HL-60 (cell line): ENCODE data around the gene PIP5K1B.

ENCODE experiments used
- DNase-seq, 2 experiments: peaks; one replicate each; pipeline ENCODE4 v3.0.0-alpha.2; 2010 to 2020; ENCODE audit warnings: low read depth in 1 of 2, low spot score in 1 of 2
- H3K27ac ChIP-seq: fragments of 250-450 bp; sonication (Bioruptor Pico); replicated peaks from 2 replicates; pipeline ENCODE4 v1.5.1; 2020; ENCODE audit warnings: mild to moderate bottlenecking, moderate library complexity
- H3K27me3 ChIP-seq: fragments of 250-450 bp; sonication (Bioruptor Pico); 2 replicates; pipeline ENCODE4 v1.5.1; 2021; ENCODE audit warnings: mild to moderate bottlenecking, moderate library complexity; ENCODE audit not compliant: insufficient read depth, poor library complexity, severe bottlenecking
- H3K4me3 ChIP-seq: replicated peaks from 2 replicates; pipeline ENCODE4 v1.5.1; 2011; ENCODE audit warnings: mild to moderate bottlenecking, control low read depth, low read length; ENCODE audit not compliant: insufficient read depth
- CTCF ChIP-seq: IDR thresholded peaks from one replicate; pipeline ENCODE4 v1.5.1; 2011; ENCODE audit warnings: low read length, control low read depth, inconsistent platforms; ENCODE audit not compliant: insufficient read depth
- GABPA ChIP-seq: IDR thresholded peaks from 2 replicates; pipeline ENCODE4 v1.6.1; 2012; ENCODE audit warnings: low read depth
- POLR2AphosphoS5 ChIP-seq: IDR thresholded peaks from 2 replicates; pipeline ENCODE4 v1.6.1; 2012; ENCODE audit warnings: low read depth
- REST ChIP-seq: IDR thresholded peaks from 2 replicates; pipeline ENCODE4 v1.6.1; 2012; ENCODE audit warnings: low read depth; ENCODE audit not compliant: insufficient replicate concordance
- SPI1 ChIP-seq: IDR thresholded peaks from 2 replicates; pipeline ENCODE4 v1.6.1; 2012; ENCODE audit warnings: low read depth, mild to moderate bottlenecking, borderline replicate concordance

The PIP5K1B gene

GRCh38 chr9:68870086-68870485 is 165.0 kb downstream of the PIP5K1B start:
- Histone ChIP-seq H3K27me3 (no peaks in the 10 kb centered on the region), H3K27ac (no peak overlapping the region), H3K4me3 (no peak overlapping the region)
- DNase-seq: no peak
- TF ChIP-seq GABPA (no peak), REST (no peak), CTCF (no peak), SPI1 (no peak), POLR2AphosphoS5 (no peak)

DNA sequence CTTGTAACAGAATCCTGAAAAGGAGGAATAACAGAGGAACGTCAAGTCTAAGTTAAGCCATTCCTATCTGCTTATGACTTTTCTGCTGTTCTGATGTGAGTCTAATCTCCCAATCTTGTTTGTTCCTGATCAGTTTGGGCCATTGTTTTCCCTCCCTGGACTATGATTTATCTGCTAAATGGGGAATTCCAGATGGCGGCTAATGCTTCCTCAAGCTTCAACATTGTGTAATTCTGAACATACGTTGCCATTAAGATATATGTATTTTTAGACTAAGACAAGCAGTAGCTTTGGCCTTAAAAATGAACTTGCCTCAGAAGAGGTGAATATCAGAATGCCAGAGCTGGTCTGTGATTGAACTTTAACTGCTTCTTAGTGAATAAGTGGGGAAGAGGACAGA is 166.2 kb downstream of the PIP5K1B start:
- DNase-seq: no peak
- TF ChIP-seq REST (no peak), POLR2AphosphoS5 (no peak), CTCF (no peak), SPI1 (no peak), GABPA (no peak)
- Histone ChIP-seq H3K27ac (no peak overlapping the region), H3K4me3 (no peak overlapping the region), H3K27me3 (no peaks in the 10 kb centered on the region)

DNA sequence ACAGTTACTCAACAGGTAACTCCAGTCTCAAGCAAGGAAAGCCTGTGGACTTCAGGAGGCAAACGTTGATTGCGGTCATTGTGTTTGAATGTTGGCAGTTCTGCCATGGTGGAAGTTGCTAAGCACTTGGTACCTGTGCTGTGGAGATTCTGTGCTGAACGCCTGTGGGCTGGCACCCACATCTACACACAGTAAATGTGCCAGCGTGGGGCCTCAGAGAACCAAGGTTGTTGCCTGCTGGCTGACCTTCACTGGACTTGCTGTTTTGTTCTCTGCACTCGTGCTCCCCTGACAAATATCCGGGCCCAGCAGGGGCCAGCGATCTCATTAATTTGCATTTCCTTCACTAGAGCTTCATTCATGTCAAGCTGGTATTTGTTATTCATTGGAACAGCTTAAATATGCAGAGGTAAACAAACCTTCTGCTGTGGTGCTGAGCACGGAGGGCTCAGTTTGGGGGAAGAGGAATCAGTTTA is 167.0 kb downstream of the PIP5K1B start:
- no peak for TF ChIP-seq REST
- no peak for TF ChIP-seq GABPA
- TF ChIP-seq CTCF: no peak
- TF ChIP-seq SPI1: no peak
- TF ChIP-seq POLR2AphosphoS5: no peak
- Histone ChIP-seq H3K27ac (no peak overlapping the region), H3K4me3 (no peak overlapping the region), H3K27me3 (no peaks in the 10 kb centered on the region)
- DNase-seq: no peak
